GM10248 (cell line): Measurements from ENCODE around the gene FBXL17.

Source experiments
- CTCF ChIA-PET: fragments of 300-600 bp; sonication (Branson Sonifier 250); formaldehyde crosslinking; extraction: SDS; loops from one replicate; lab custom pipeline; 2021; ENCODE audit warnings: antibody characterized with exemption; lab: Yijun Ruan, JAX
- POLR2A ChIA-PET: fragments of 350-650 bp; sonication (Branson Sonifier 250); formaldehyde crosslinking; extraction: SDS; loops from one replicate; lab custom pipeline; 2020; ENCODE audit warnings: antibody characterized with exemption; lab: Yijun Ruan, JAX
- DNase-seq: peaks from one replicate; pipeline ENCODE4 v3.0.0; 2012; ENCODE audit errors: extremely low spot score
- TF ChIP-seq, protein P1 (sequence below): IDR thresholded peaks from 2 replicates; pipeline ENCODE4 v1.5.1; 2012; ENCODE audit warnings: mild to moderate bottlenecking, low read depth; ENCODE audit errors: extremely low read depth, missing control alignments, control extremely low read depth

The FBXL17 gene

DNA sequence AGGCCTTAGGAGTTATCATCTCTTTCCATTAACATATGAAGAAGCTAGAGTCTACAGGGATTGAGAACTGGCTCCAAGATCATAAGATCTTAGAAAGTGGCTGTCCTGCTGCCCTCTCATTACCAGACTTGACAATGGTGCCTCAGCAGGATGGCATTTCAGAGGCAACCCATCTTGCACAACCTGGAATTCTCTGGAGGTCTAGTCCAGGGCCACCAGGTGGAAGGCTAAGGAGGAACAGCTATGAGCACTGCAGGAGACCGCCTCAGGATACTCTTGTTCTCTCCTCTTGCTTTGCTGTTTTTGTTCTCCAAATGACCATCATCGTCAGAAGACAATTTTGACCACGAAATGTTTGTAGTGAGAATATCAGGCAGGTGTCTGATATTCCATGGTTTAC lies 322.6 kb downstream of the FBXL17 start:
- DNase-seq = no peak
- TF ChIP-seq, protein P1, sequence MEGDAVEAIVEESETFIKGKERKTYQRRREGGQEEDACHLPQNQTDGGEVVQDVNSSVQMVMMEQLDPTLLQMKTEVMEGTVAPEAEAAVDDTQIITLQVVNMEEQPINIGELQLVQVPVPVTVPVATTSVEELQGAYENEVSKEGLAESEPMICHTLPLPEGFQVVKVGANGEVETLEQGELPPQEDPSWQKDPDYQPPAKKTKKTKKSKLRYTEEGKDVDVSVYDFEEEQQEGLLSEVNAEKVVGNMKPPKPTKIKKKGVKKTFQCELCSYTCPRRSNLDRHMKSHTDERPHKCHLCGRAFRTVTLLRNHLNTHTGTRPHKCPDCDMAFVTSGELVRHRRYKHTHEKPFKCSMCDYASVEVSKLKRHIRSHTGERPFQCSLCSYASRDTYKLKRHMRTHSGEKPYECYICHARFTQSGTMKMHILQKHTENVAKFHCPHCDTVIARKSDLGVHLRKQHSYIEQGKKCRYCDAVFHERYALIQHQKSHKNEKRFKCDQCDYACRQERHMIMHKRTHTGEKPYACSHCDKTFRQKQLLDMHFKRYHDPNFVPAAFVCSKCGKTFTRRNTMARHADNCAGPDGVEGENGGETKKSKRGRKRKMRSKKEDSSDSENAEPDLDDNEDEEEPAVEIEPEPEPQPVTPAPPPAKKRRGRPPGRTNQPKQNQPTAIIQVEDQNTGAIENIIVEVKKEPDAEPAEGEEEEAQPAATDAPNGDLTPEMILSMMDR = no peak
- CTCF ChIA-PET = no interaction called here
- POLR2A ChIA-PET = no interaction called here

DNA sequence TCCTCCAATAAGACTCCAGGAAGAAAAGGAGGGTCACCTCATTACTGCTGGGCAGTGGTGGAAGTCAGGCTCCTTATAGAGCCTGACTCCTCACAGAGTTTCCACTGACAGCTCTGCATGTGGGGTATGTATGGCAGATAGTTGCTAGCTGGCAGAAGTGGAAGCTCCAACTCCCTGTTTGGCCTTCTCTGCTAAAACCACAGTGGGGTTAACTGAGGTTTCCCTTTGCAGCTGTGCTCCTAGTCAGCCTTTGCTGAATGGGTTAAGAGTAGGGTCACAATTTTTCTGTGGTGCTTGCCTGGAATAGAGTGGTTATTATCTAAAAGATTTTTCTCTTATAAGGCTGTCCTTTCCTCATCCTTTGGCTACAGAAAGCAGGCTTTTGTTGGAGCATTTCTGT lies 327.5 kb downstream of the FBXL17 start:
- DNase-seq = no peak
- ChIA-PET POLR2A (no interaction called here), CTCF (interaction anchor here (2.6 kb wide), 1 partner anchor 10 kb away, joined by 7 read pairs; no protein-coding TSS in a partner anchor)
- TF ChIP-seq, protein P1 = no peak

DNA sequence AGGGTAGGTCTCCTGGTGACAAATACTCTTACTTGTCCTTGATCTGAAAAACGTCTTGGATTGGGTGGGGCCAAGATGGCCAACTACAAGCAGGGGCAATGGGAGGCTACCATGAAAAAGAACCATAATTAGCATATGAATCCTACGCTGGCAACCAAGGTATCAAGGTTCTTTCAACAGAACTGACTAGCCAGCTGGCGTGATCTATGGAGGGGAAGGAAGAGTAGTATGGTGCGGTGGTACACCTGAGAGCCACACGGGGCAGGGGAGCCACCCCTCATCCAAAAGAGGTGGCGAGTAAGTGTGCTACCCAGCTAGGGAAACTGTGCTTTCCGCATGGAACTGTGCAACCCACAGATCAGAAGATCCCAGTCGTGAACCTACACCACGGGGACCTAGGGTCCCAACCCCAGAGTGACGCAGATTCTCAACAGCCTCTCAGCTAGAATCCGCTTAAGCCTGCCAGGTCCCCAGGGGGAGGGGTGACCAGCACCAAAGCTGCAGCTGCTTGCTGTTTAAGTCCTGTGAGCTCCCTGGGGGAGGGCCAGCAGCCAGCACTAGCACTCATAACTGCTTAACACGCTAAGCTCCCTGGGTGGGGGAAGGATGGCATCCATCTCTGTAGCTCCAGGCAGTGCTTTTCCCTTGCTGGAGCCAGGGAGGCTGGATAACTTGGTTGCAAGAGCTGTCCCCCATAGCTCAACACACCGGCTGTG lies 334.8 kb downstream of the FBXL17 start:
- TF ChIP-seq, protein P1 = no peak
- DNase-seq = no peak
- ChIA-PET POLR2A (no interaction called here), CTCF (no interaction called here)

DNA sequence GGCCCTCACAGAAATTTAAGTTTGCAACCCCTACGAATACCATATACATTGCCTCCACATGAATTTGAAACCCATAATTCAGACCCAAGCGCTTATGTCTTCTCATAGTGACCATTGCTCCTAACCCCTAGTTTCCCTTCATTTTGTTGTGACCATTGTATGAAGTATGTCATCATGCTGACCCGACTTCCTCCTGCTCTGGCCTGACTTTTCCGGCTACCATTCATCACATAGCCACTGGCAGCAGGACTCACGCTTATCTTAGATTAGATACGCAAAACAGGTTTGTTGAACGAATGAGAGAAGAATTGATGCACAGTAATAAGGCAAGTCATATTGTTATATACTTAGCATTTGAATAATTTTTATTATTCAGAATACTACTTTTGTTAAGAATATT lies 345.4 kb downstream of the FBXL17 start:
- ChIA-PET CTCF (no interaction called here), POLR2A (no interaction called here)
- no peak for DNase-seq
- TF ChIP-seq, protein P1 = no peak

DNA sequence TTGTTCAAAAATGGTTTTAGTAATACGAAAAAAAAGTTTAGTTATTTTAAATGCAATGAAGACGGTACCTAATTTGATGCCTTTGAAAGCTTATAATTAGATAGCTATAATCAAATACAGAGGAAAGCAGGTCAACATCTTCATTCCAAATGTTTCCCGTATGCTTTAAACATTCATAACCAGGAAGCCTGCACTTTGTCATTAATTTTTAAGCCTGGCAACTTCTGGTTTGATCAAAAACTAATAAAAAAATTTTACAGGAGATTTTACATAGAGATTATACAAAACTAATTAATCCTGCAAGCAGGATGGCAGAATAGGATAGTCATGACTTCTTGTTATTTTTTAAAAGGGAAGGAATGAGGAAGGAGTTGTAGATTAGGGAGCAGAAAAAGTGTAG lies 353.0 kb downstream of the FBXL17 start:
- POLR2A ChIA-PET = no interaction called here
- TF ChIP-seq, protein P1 = no peak
- CTCF ChIA-PET = interaction anchor here (1.0 kb wide), 2 partner anchors 11 to 14 kb away, joined by 3 read pairs; no protein-coding TSS in a partner anchor
- no peak for DNase-seq

DNA sequence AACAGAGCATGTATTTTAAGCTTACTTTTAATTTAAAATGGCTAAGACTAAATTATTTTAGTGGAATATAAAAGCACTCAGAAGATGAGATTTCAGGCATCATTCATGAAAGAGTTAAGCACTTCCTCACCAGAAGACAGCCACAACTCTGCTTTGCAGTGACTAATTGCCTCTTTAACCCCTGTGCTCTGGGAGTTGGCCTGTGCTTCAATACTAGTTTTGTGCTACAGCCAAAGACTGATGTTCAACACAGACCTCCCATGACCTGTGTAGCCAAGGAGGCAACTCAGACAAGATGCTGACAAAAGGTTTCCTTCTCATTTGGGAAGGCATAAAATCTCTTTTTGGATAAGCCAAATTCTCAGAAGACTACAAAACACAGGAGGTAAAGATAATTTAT lies 353.5 kb downstream of the FBXL17 start:
- CTCF ChIA-PET = interaction anchor here (1.0 kb wide), 1 partner anchor 10 kb away, joined by 3 read pairs; no protein-coding TSS in a partner anchor

More for the DNA sequence above, 353.5 kb downstream of the FBXL17 start:
- POLR2A ChIA-PET = no interaction called here
- TF ChIP-seq, protein P1 = no peak
- DNase-seq = no peak
